ENCODE results near the gene DNAJA3. TPM values are rescaled to one million over a fixed set of nuclear protein-coding genes. Genes with fewer than 3 reads are reported as not detected.

The DNAJA3 gene
- total and polyA plus RNA-seq, 10 of the 15 experiments (the other 5 are each of a cell fraction or from before 2014, with no cell fraction given), result 8.4 to 141 (median 60.8) TPM

DNA sequence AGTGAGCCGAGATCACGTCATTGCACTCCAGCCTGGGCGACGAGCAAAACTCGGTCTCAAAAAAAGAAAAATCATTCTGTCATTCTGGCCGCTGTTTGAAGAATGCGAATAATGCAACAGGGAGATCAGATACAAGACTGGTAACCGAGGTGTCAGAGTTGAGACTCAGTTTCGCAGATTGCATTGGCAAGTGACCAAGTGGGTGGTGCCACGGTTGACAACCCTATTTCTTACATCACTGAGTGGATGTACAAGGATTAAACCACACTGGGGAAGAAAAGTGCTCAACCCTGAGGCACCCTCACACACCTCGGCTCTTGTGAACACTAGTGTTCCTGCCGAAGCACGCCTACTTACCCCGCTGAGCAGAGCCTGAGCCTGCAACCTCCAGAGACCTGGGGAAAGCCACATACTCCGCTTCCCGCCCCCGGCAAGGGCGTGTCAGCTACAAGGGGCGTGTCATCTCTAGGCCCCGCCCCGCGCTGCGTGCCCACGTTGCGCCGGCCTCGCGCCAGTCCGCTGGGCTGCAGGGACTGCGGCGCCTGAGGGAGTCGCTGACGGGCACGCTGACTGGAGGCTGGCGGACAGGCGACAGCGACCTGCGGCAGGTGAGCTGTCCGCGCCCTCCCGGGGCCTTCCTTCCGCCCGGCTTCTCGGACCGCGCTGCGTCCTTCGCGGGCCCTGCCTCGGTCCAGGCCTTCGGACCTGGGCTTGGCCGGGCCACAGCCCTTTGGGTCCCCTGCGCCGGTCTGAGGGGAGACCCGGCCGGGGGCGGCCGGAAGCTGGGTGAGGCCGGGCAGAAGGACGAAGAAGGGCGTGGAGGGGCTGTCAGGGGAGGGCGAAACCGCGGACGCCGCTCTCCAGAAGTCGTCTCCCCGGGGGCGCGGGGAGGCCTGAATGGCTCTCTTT is 50.5 kb downstream of the DNAJA3 start, which contains the start of gene HMOX2 (continued):
- TF ChIP-seq, protein P1, sequence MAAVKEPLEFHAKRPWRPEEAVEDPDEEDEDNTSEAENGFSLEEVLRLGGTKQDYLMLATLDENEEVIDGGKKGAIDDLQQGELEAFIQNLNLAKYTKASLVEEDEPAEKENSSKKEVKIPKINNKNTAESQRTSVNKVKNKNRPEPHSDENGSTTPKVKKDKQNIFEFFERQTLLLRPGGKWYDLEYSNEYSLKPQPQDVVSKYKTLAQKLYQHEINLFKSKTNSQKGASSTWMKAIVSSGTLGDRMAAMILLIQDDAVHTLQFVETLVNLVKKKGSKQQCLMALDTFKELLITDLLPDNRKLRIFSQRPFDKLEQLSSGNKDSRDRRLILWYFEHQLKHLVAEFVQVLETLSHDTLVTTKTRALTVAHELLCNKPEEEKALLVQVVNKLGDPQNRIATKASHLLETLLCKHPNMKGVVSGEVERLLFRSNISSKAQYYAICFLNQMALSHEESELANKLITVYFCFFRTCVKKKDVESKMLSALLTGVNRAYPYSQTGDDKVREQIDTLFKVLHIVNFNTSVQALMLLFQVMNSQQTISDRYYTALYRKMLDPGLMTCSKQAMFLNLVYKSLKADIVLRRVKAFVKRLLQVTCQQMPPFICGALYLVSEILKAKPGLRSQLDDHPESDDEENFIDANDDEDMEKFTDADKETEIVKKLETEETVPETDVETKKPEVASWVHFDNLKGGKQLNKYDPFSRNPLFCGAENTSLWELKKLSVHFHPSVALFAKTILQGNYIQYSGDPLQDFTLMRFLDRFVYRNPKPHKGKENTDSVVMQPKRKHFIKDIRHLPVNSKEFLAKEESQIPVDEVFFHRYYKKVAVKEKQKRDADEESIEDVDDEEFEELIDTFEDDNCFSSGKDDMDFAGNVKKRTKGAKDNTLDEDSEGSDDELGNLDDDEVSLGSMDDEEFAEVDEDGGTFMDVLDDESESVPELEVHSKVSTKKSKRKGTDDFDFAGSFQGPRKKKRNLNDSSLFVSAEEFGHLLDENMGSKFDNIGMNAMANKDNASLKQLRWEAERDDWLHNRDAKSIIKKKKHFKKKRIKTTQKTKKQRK (IDR thresholded peaks at IDR 0.05; ENCODE audit: low read depth, low read length), result no peak
- TF ChIP-seq PAX5 (IDR thresholded peaks at IDR 0.05; ENCODE audit: borderline replicate concordance, low read depth, low read length), result peak; percentile 44; the same call in 1 of the 2 replicates
- TF ChIP-seq SREBF1 (IDR thresholded peaks at IDR 0.05; ENCODE audit: low read length), result no peak
- no peak for TF ChIP-seq HDAC2 (IDR thresholded peaks at IDR 0.05)
- TF ChIP-seq NRF1 (conservative IDR thresholded peaks at IDR 0.05; ENCODE audit: low read depth, low read length), result peak; percentile 51
- peak; percentile 42 for TF ChIP-seq RELA (IDR thresholded peaks at IDR 0.05; ENCODE audit: borderline replicate concordance, partially characterized antibody)
- TF ChIP-seq, protein P2, sequence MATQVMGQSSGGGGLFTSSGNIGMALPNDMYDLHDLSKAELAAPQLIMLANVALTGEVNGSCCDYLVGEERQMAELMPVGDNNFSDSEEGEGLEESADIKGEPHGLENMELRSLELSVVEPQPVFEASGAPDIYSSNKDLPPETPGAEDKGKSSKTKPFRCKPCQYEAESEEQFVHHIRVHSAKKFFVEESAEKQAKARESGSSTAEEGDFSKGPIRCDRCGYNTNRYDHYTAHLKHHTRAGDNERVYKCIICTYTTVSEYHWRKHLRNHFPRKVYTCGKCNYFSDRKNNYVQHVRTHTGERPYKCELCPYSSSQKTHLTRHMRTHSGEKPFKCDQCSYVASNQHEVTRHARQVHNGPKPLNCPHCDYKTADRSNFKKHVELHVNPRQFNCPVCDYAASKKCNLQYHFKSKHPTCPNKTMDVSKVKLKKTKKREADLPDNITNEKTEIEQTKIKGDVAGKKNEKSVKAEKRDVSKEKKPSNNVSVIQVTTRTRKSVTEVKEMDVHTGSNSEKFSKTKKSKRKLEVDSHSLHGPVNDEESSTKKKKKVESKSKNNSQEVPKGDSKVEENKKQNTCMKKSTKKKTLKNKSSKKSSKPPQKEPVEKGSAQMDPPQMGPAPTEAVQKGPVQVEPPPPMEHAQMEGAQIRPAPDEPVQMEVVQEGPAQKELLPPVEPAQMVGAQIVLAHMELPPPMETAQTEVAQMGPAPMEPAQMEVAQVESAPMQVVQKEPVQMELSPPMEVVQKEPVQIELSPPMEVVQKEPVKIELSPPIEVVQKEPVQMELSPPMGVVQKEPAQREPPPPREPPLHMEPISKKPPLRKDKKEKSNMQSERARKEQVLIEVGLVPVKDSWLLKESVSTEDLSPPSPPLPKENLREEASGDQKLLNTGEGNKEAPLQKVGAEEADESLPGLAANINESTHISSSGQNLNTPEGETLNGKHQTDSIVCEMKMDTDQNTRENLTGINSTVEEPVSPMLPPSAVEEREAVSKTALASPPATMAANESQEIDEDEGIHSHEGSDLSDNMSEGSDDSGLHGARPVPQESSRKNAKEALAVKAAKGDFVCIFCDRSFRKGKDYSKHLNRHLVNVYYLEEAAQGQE (IDR thresholded peaks at IDR 0.05; ENCODE audit: low read depth, low read length), result no peak
- TF ChIP-seq, protein P3, sequence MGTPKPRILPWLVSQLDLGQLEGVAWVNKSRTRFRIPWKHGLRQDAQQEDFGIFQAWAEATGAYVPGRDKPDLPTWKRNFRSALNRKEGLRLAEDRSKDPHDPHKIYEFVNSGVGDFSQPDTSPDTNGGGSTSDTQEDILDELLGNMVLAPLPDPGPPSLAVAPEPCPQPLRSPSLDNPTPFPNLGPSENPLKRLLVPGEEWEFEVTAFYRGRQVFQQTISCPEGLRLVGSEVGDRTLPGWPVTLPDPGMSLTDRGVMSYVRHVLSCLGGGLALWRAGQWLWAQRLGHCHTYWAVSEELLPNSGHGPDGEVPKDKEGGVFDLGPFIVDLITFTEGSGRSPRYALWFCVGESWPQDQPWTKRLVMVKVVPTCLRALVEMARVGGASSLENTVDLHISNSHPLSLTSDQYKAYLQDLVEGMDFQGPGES (IDR thresholded peaks at IDR 0.05), result no peak
- TF ChIP-seq KDM1A (IDR thresholded peaks at IDR 0.05; ENCODE audit: borderline replicate concordance), result no peak
- no peak for TF ChIP-seq RCOR1 (conservative IDR thresholded peaks at IDR 0.05; ENCODE audit: low read depth, low read length)
- TF ChIP-seq HDGF (IDR thresholded peaks at IDR 0.05), result no peak; the same call in 1 of the 2 replicates
- peak; percentile 37; the same call in 1 of the 2 replicates for TF ChIP-seq CHD2 (IDR thresholded peaks at IDR 0.05; ENCODE audit: borderline replicate concordance, low read depth, low read length)
- TF ChIP-seq CREB1 (IDR thresholded peaks at IDR 0.05; ENCODE audit: low read depth), result peak; percentile 77; the same call in 1 of the 2 replicates
- no peak for TF ChIP-seq ZNF622 (IDR thresholded peaks at IDR 0.05)
- peak; percentile 50; the same call in 1 of the 2 replicates for TF ChIP-seq TCF12 (IDR thresholded peaks at IDR 0.05; ENCODE audit: low read depth, low read length)
- TF ChIP-seq BMI1 (IDR thresholded peaks at IDR 0.05; ENCODE audit: borderline replicate concordance), result no peak
- TF ChIP-seq YY1 (IDR thresholded peaks at IDR 0.05; ENCODE audit: low read depth, low read length), result 0 out of 2 replicates have a peak, but pooled peaks have one; percentile 48
- peak; percentile 67; the same call in 1 of the 3 replicates for TF ChIP-seq POU2F2 (IDR thresholded peaks at IDR 0.05; ENCODE audit: borderline replicate concordance, low read depth, low read length)
- no peak for TF ChIP-seq RBBP5 (conservative IDR thresholded peaks at IDR 0.05)
- TF ChIP-seq EGR1 (IDR thresholded peaks at IDR 0.05; ENCODE audit: borderline replicate concordance in 1 of 2, low read depth in 2 of 2, low read length in 2 of 2), result peak; percentile 96 to 97
- no peak for TF ChIP-seq SUZ12 (IDR thresholded peaks at IDR 0.05; ENCODE audit: unreplicated experiment)
- TF ChIP-seq ZNF207 (IDR thresholded peaks at IDR 0.05; ENCODE audit: borderline replicate concordance), result peak; percentile 73; the same call in 1 of the 2 replicates

Data from GM12878 (cell line).